Activated B cell treated with CpG ODN at 0.5 μM for 24 hours (primary cell): ENCODE data around the gene DUSP28. TPM values are rescaled to one million over a fixed set of nuclear protein-coding genes. Genes with fewer than 3 reads are reported as not detected.

Experiments
- ATAC-seq: fragments of 200-7000 bp; cut with Tn5 transposase; one replicate; pipeline ENCODE4 v1.10.0; 2021; ENCODE audit warnings: low read depth, mild to moderate bottlenecking, moderate library complexity
- CTCF ChIA-PET: fragments of 350-600 bp; sonication (Branson Sonifier 250); formaldehyde crosslinking; loops from one replicate; lab custom pipeline; 2021; ENCODE audit warnings: antibody characterized with exemption; lab: Charles Lee
- POLR2A ChIA-PET: fragments of 350-600 bp; sonication (Branson Sonifier 250); formaldehyde crosslinking; loops from one replicate; lab custom pipeline; 2021; ENCODE audit warnings: antibody characterized with exemption; lab: Charles Lee
- DNase-seq: peaks from one replicate; pipeline ENCODE4 v3.0.0; 2022
- H3K27ac Mint-ChIP-seq: one replicate; pipeline ENCODE4 v1.8.0; 2020; ENCODE audit warnings: mixed read lengths
- H3K27me3 Mint-ChIP-seq: one replicate; pipeline ENCODE4 v1.8.0; 2021; ENCODE audit warnings: mixed read lengths
- H3K36me3 Mint-ChIP-seq: one replicate; pipeline ENCODE4 v1.8.0; 2021; ENCODE audit warnings: low read depth, mixed read lengths
- H3K4me1 Mint-ChIP-seq: one replicate; pipeline ENCODE4 v1.8.0; 2021; ENCODE audit warnings: mixed read lengths
- H3K4me3 Mint-ChIP-seq: one replicate; pipeline ENCODE4 v1.8.0; 2020; ENCODE audit warnings: mild to moderate bottlenecking, mixed read lengths
- H3K9me3 Mint-ChIP-seq: one replicate; pipeline ENCODE4 v1.8.0; 2020; ENCODE audit warnings: mixed read lengths
- CTCF ChIP-seq: fragments of 200-600 bp; IDR thresholded peaks from one replicate; pipeline ENCODE4 v1.8.0; 2022; ENCODE audit warnings: antibody characterized with exemption, mild to moderate bottlenecking
- intact Hi-C: fragments of 100-400 bp; cut with micrococcal nuclease; formaldehyde crosslinking; loops from one replicate; pipeline ENCODE4 v1.15.1; 2024
- total RNA-seq: library from RNA; stranded (reverse); gene quantifications from 2 replicates; pipeline ENCODE4 v1.2.3, GENCODE V29; 2022

The DUSP28 gene
- total RNA-seq, 1 donor from 2014 or later: 11.5 TPM

DNA sequence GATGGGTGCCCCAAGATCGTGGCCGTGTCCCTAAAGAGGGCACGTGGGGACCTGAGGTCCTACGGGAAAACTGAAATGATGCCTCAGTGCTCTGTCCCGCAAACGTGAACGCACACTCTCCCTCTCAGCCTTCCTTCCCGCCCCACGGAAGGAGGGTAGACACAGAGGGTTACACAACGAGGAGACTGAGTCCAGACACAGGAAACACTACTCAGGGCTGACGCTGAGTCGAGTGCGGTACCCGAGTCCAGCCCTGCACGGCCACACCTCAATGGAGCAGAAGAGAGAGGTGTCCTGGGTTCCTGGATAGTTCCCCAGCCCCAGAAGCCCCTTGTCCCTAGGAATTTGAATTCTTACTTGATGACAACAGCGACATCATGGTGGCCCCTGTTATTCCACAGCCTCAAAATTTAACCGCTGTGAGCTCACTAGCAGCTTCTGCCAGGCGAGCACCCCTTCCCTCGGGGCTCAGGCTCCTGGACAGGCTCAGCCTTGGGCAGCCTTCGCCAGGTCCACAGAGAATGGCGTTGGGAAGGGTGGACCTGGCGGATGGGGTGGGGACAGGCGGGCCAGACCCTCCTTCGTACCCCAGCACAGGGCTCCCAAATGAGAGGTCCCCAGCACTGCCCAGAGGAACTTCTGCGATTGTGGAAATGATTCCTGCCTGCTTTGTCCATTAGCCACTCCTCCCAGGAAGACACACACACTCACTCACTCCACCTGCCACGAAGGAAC, 7.1 kb downstream of the DUSP28 start:
- Mint-ChIP-seq H3K36me3 (peaks cover 28% of the 10 kb centered on the region), H3K27ac (peak overlapping the region; percentile 83), H3K4me1 (peaks cover 77% of the 10 kb centered on the region), H3K4me3 (peak overlapping the region; percentile 82), H3K27me3 (no peaks in the 10 kb centered on the region), H3K9me3 (no peaks in the 10 kb centered on the region)
- ChIA-PET POLR2A (interaction anchor here (0.6 to 12.0 kb wide), 4 partner anchors 10 to 1397 kb away, joined by 3 to 536 read pairs (median 9); partner anchors contain the start of gene CAPN10), CTCF (interaction anchor here (1.8 to 2.9 kb wide), 3 partner anchors 13 to 53 kb away, joined by 15 to 52 read pairs (median 22); partner anchors contain the start of gene CAPN10)
- ATAC-seq (no peak), DNase-seq (no peak)
- intact Hi-C loops: loop anchor here (5.0 to 10.0 kb wide), 7 partner anchors 537 to 1315 kb away; partner anchors contain the start of genes D2HGDH, HDAC4, MTERF4 and STK25
- TF ChIP-seq CTCF: no peak

GRCh38 chr2:240567872-240568677, 7.9 kb downstream of the DUSP28 start, which contains the start of gene RNPEPL1:
TSS of gene RNPEPL1 (plus strand) at chr2:240568484. CDS start at chr2:240568587, 103 bp downstream.
- Mint-ChIP-seq H3K9me3 (no peaks in the 10 kb centered on the region), H3K27me3 (no peaks in the 10 kb centered on the region), H3K4me3 (peak within 1 kb of the TSS; percentile 85), H3K4me1 (peaks cover 70% of the 10 kb centered on the region), H3K36me3 (peaks cover 21% of the 10 kb centered on the region), H3K27ac (peak within 1 kb of the TSS; percentile 83)
- intact Hi-C loops: loop anchor here (1.0 to 10.0 kb wide), 8 partner anchors 8 to 1314 kb away; partner anchors contain the start of genes D2HGDH, DUSP28, HDAC4 and MTERF4
- ATAC-seq: peak; percentile 31
- TF ChIP-seq CTCF: no peak
- ChIA-PET CTCF (interaction anchor here (1.0 to 2.9 kb wide), 5 partner anchors 11 to 54 kb away, joined by 3 to 52 read pairs (median 10); partner anchors contain the start of gene CAPN10), POLR2A (interaction anchor here (1.3 to 12.0 kb wide), 2 partner anchors 7 to 19 kb away, joined by 7 to 536 read pairs; partner anchors contain the start of gene CAPN10)
- DNase-seq: peak; percentile 63

GRCh38 chr2:240568678-240569522, 8.7 kb downstream of the DUSP28 start:
- peak overlapping the region; percentile 72 for H3K27ac Mint-ChIP-seq
- no peak for TF ChIP-seq CTCF
- no peaks in the 10 kb centered on the region for H3K9me3 Mint-ChIP-seq
- H3K4me1 Mint-ChIP-seq: peaks cover 63% of the 10 kb centered on the region
- H3K27me3 Mint-ChIP-seq: no peaks in the 10 kb centered on the region
- peaks cover 16% of the 10 kb centered on the region for H3K36me3 Mint-ChIP-seq
- peak; percentile 6 for ATAC-seq
- H3K4me3 Mint-ChIP-seq: peak overlapping the region; percentile 85
- ChIA-PET POLR2A (interaction anchor here (1.3 to 12.0 kb wide), 2 partner anchors 8 to 18 kb away, joined by 7 to 536 read pairs; partner anchors contain the start of gene CAPN10), CTCF (interaction anchor here (1.0 to 2.1 kb wide), 4 partner anchors 11 to 55 kb away, joined by 3 to 15 read pairs (median 7); partner anchors contain the start of gene CAPN10)
- intact Hi-C loops: loop anchor here (1.0 to 10.0 kb wide), 8 partner anchors 9 to 1313 kb away; partner anchors contain the start of genes D2HGDH, DUSP28, HDAC4 and MTERF4
- peak; percentile 61 for DNase-seq

GRCh38 chr2:240569523-240569997, 9.4 kb downstream of the DUSP28 start:
- H3K27me3 Mint-ChIP-seq: no peaks in the 10 kb centered on the region
- H3K4me1 Mint-ChIP-seq: peaks cover 56% of the 10 kb centered on the region
- H3K9me3 Mint-ChIP-seq: no peaks in the 10 kb centered on the region
- CTCF ChIA-PET: interaction anchor here (1.1 to 2.1 kb wide), 3 partner anchors 10 to 56 kb away, joined by 4 to 15 read pairs (median 10); partner anchors contain the start of gene CAPN10
- ATAC-seq (no peak), DNase-seq (peak; percentile 14)
- H3K4me3 Mint-ChIP-seq: peak overlapping the region; percentile 85
- intact Hi-C loops: loop anchor here (5.0 to 10.0 kb wide), 7 partner anchors 535 to 1313 kb away; partner anchors contain the start of genes D2HGDH, HDAC4, MTERF4 and STK25
- TF ChIP-seq CTCF: no peak
- H3K27ac Mint-ChIP-seq: peak overlapping the region; percentile 41
- H3K36me3 Mint-ChIP-seq: peaks cover 13% of the 10 kb centered on the region
- POLR2A ChIA-PET: interaction anchor here (1.1 to 12.0 kb wide), 3 partner anchors 9 to 17 kb away, joined by 5 to 536 read pairs (median 7); partner anchors contain the start of gene CAPN10
